Measurements from ENCODE around the gene C1QTNF2.

Gene C1QTNF2

GRCh38 chr5:160380041-160380440, 9.6 kb upstream of the C1QTNF2 start:
- Mint-ChIP-seq H3K36me3 (no peaks in the 10 kb centered on the region), H3K27me3 (peaks cover 20% of the 10 kb centered on the region), H3K4me1 (no peaks in the 10 kb centered on the region), H3K27ac (no peak overlapping the region), H3K9me3 (no peaks in the 10 kb centered on the region), H3K4me3 (no peak overlapping the region)

DNA sequence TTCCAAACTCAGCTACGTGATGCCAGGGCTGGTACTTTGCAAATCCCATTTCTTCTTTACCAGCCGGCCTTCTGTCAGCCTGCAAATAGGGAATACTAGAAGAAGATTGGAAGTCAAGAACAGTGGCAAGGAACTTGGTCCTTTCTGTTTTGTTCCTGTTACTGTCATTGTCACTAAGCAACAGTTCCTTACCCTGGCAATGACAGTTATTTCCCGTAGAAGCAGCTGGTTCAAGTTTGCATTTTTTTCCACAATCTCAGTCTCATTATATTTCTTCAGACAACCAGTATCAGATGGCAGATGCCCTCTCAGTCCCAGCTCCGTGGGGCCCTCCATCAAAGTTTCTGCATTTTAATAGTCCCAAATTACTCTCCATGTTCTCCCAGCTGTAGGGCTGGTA, 9.1 kb upstream of the C1QTNF2 start:
- H3K9me3 Mint-ChIP-seq = no peaks in the 10 kb centered on the region
- peaks cover 24% of the 10 kb centered on the region for H3K27me3 Mint-ChIP-seq
- no peak overlapping the region for H3K27ac Mint-ChIP-seq
- H3K36me3 Mint-ChIP-seq = no peaks in the 10 kb centered on the region
- H3K4me1 Mint-ChIP-seq = no peaks in the 10 kb centered on the region
- no peak overlapping the region for H3K4me3 Mint-ChIP-seq

- Mint-ChIP-seq H3K36me3 (no peaks in the 10 kb centered on the region), H3K9me3 (no peaks in the 10 kb centered on the region), H3K4me1 (no peaks in the 10 kb centered on the region), H3K27me3 (peaks cover 28% of the 10 kb centered on the region), H3K27ac (no peak overlapping the region), H3K4me3 (no peak overlapping the region)
Observed at GRCh38 chr5:160378330-160378729, 7.9 kb upstream of the C1QTNF2 start.

DNA sequence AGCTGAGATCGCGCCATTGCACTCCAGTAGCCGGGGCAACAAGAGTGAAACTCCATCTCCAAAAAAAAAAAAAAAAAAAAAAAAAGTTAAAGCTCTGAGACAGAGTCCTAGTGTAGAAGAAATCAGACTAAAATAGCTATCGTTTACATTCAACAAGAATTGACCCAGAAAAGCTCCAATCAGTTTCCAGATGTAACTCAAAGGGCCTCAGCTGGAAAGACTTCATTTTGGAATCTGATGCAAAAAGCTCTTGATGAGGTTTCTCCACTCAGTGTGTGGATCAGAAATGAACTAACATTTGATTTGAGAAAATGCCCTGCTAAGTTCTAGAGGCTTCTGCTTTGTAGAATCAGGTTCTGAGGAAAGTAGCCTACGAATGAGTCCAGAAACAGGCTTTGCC, 7.2 kb upstream of the C1QTNF2 start:
- Mint-ChIP-seq H3K27me3 (peaks cover 31% of the 10 kb centered on the region), H3K9me3 (no peaks in the 10 kb centered on the region), H3K27ac (no peak overlapping the region), H3K4me3 (no peak overlapping the region), H3K36me3 (no peaks in the 10 kb centered on the region), H3K4me1 (no peaks in the 10 kb centered on the region)

DNA sequence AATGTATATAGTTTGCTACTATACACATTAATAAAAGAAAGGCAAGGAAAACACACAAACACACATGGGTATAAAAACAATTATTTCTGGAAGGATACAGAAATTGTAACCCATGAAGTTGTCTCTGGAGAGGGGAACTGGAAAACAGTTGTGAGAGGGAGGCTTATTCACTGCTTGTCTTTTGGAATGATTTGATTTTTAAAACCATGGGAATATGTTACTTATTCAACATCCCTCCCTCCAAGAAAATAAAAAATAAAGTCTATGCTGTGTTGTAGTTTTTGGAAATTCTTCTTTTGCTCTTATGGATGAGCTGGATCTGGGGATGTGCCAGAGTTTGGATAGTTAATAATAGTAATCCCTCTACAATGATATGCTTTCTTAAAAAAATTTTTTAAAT, 6.0 kb upstream of the C1QTNF2 start:
- Mint-ChIP-seq H3K27ac (no peak overlapping the region), H3K27me3 (peaks cover 38% of the 10 kb centered on the region), H3K36me3 (no peaks in the 10 kb centered on the region), H3K4me1 (no peaks in the 10 kb centered on the region), H3K9me3 (no peaks in the 10 kb centered on the region), H3K4me3 (no peak overlapping the region)

GRCh38 chr5:160375701-160376100, 5.3 kb upstream of the C1QTNF2 start:
- Mint-ChIP-seq H3K27me3 (peaks cover 44% of the 10 kb centered on the region), H3K36me3 (no peaks in the 10 kb centered on the region), H3K9me3 (no peaks in the 10 kb centered on the region), H3K27ac (no peak overlapping the region), H3K4me1 (no peaks in the 10 kb centered on the region), H3K4me3 (no peak overlapping the region)

DNA sequence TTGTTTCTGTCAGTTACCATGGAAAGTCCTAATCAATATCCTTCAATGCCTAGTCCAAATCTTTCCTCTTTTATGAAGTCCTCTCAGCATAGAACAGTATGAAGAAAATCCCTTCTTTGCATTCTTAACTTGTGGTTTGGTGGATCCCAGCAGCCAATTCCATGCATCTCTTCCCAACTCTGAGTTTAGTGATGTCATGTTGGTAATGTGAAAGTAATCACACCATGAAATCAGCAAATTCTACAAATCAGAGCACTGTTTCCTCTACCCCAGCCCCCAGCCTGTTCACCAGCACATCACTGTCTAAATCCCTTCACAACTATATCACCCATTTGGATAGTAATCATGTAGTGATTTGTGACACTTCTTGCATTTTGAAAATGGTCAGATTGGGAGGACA, 4.7 kb upstream of the C1QTNF2 start:
- Mint-ChIP-seq H3K27ac (no peak overlapping the region), H3K9me3 (no peaks in the 10 kb centered on the region), H3K4me1 (no peaks in the 10 kb centered on the region), H3K27me3 (peaks cover 45% of the 10 kb centered on the region), H3K36me3 (no peaks in the 10 kb centered on the region), H3K4me3 (no peak overlapping the region)

GRCh38 chr5:160371294-160371693, 868 bp upstream of the C1QTNF2 start:
- no peak overlapping the region for H3K27ac Mint-ChIP-seq
- peaks cover 13% of the 10 kb centered on the region for H3K4me1 Mint-ChIP-seq
- H3K9me3 Mint-ChIP-seq = no peaks in the 10 kb centered on the region
- no peaks in the 10 kb centered on the region for H3K36me3 Mint-ChIP-seq
- H3K4me3 Mint-ChIP-seq = peak overlapping the region; percentile 23
- peaks cover 56% of the 10 kb centered on the region for H3K27me3 Mint-ChIP-seq

DNA sequence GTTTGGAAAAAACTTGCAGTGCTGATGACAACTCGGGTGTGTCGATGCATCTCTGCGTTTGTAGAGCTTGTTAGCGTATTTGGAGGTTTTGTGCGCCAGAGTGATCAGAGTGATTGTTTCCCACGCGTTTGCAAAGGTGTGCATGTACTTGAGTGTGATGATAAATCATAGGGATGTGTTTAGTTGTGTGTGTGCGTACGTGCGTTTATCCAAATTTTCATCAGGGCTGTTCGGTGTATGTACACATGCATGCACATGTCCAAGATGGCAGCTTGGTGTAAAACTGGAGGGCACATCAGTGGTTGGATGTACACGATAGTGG, 248 bp upstream of the C1QTNF2 start:
- Mint-ChIP-seq H3K4me1 (peaks cover 13% of the 10 kb centered on the region), H3K27ac (no peak overlapping the region), H3K4me3 (peak overlapping the region; percentile 23), H3K27me3 (peaks cover 53% of the 10 kb centered on the region), H3K9me3 (no peaks in the 10 kb centered on the region), H3K36me3 (no peaks in the 10 kb centered on the region)

- H3K27me3 Mint-ChIP-seq = peaks cover 40% of the 10 kb centered on the region
- peaks cover 13% of the 10 kb centered on the region for H3K4me1 Mint-ChIP-seq
Observed at GRCh38 chr5:160367885-160368284, 2.5 kb downstream of the C1QTNF2 start.

GRCh38 chr5:160367261-160367660, 3.2 kb downstream of the C1QTNF2 start:
- no peaks in the 10 kb centered on the region for H3K36me3 Mint-ChIP-seq
- H3K27ac Mint-ChIP-seq = no peak overlapping the region
- no peak overlapping the region for H3K4me3 Mint-ChIP-seq
- peaks cover 36% of the 10 kb centered on the region for H3K27me3 Mint-ChIP-seq
- no peaks in the 10 kb centered on the region for H3K9me3 Mint-ChIP-seq
- peaks cover 13% of the 10 kb centered on the region for H3K4me1 Mint-ChIP-seq

More at GRCh38 chr5:160367885-160368284, 2.5 kb downstream of the C1QTNF2 start:
- H3K36me3 Mint-ChIP-seq = no peaks in the 10 kb centered on the region
- no peaks in the 10 kb centered on the region for H3K9me3 Mint-ChIP-seq
- H3K27ac Mint-ChIP-seq = no peak overlapping the region
- no peak overlapping the region for H3K4me3 Mint-ChIP-seq

GRCh38 chr5:160366230-160366629, 4.2 kb downstream of the C1QTNF2 start:
- H3K4me3 Mint-ChIP-seq = no peak overlapping the region
- H3K27ac Mint-ChIP-seq = no peak overlapping the region
- peaks cover 13% of the 10 kb centered on the region for H3K4me1 Mint-ChIP-seq
- peaks cover 31% of the 10 kb centered on the region for H3K27me3 Mint-ChIP-seq
- no peaks in the 10 kb centered on the region for H3K36me3 Mint-ChIP-seq
- H3K9me3 Mint-ChIP-seq = no peaks in the 10 kb centered on the region

GRCh38 chr5:160363660-160364395, 6.6 kb downstream of the C1QTNF2 start:
- Mint-ChIP-seq H3K36me3 (no peaks in the 10 kb centered on the region), H3K9me3 (no peaks in the 10 kb centered on the region), H3K27ac (no peak overlapping the region), H3K4me3 (no peak overlapping the region), H3K27me3 (peaks cover 15% of the 10 kb centered on the region), H3K4me1 (no peaks in the 10 kb centered on the region)

- Mint-ChIP-seq H3K9me3 (no peaks in the 10 kb centered on the region), H3K36me3 (no peaks in the 10 kb centered on the region), H3K27me3 (peaks cover 10% of the 10 kb centered on the region), H3K27ac (no peak overlapping the region), H3K4me1 (no peaks in the 10 kb centered on the region), H3K4me3 (no peak overlapping the region)
Observed at GRCh38 chr5:160363211-160363610, 7.2 kb downstream of the C1QTNF2 start.

GRCh38 chr5:160361624-160362228, 8.7 kb downstream of the C1QTNF2 start:
- Mint-ChIP-seq H3K27me3 (peaks cover 1% of the 10 kb centered on the region), H3K27ac (no peak overlapping the region), H3K4me1 (no peaks in the 10 kb centered on the region)

DNA sequence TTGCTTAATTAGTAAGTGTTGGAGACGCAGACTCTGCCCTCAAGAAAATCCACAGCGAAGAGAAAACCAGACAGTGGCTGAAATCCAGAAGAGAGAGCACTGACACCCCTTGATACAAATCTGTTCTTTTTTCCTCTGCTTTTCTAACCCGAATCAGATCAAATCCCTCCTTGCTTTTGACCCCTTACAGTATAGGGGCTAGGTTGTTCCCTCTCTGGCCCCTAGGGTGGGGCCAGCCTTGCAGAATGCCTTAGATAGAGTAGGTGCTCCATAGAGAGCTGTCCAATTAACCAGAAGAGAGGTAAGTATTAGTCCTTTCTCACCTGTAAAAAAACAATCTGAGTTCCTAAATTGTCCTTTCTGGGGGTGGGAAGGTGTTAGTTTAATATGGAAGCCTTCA, 10.1 kb downstream of the C1QTNF2 start:
- Mint-ChIP-seq H3K4me1 (no peaks in the 10 kb centered on the region), H3K36me3 (no peaks in the 10 kb centered on the region), H3K27me3 (peaks cover 1% of the 10 kb centered on the region), H3K4me3 (no peak overlapping the region), H3K9me3 (no peaks in the 10 kb centered on the region), H3K27ac (no peak overlapping the region)

More at GRCh38 chr5:160361624-160362228, 8.7 kb downstream of the C1QTNF2 start:
- Mint-ChIP-seq H3K4me3 (no peak overlapping the region), H3K36me3 (no peaks in the 10 kb centered on the region), H3K9me3 (no peaks in the 10 kb centered on the region)

- Mint-ChIP-seq H3K27ac (no peak overlapping the region), H3K36me3 (no peaks in the 10 kb centered on the region), H3K4me1 (no peaks in the 10 kb centered on the region), H3K4me3 (no peak overlapping the region), H3K27me3 (peaks cover 1% of the 10 kb centered on the region), H3K9me3 (no peaks in the 10 kb centered on the region)
Observed at GRCh38 chr5:160359816-160360215, 10.6 kb downstream of the C1QTNF2 start.
